GM21619 (cell line): ENCODE data around the gene RNF217.
"Not testable (repeated sequence)": the region's sequence is repeated elsewhere in the genome, so short reads cannot be mapped to it uniquely, and the experiment has no call there.

Experiments used
- ATAC-seq: cut with Tn5 transposase; IDR thresholded peaks from one replicate; pipeline ENCODE4 v1.9.1; 2021; ENCODE audit not compliant: unreplicated experiment

The RNF217 gene

GRCh38 chr6:125050663-125051318, 88.6 kb downstream of the RNF217 start:
- no peak for ATAC-seq

GRCh38 chr6:125053809-125054208, 91.6 kb downstream of the RNF217 start:
- no peak for ATAC-seq

- no peak for ATAC-seq
Observed at GRCh38 chr6:125054331-125054730, 92.1 kb downstream of the RNF217 start.

- no peak for ATAC-seq
Observed at GRCh38 chr6:125057392-125058246, 95.4 kb downstream of the RNF217 start.

- ATAC-seq: no peak
Observed at GRCh38 chr6:125058546-125058945, 96.3 kb downstream of the RNF217 start.

GRCh38 chr6:125063307-125063706, 101.1 kb downstream of the RNF217 start:
- no peak for ATAC-seq

GRCh38 chr6:125066140-125066539, 103.9 kb downstream of the RNF217 start:
- ATAC-seq: no peak

- ATAC-seq: no peak
Observed at GRCh38 chr6:125066964-125067363, 104.7 kb downstream of the RNF217 start.

- no peak for ATAC-seq
Observed at GRCh38 chr6:125067552-125067951, 105.3 kb downstream of the RNF217 start.

- ATAC-seq: no peak
Observed at GRCh38 chr6:125073071-125073470, 110.8 kb downstream of the RNF217 start.

GRCh38 chr6:125074120-125074519, 111.9 kb downstream of the RNF217 start:
- ATAC-seq: no peak

GRCh38 chr6:125075073-125075472, 112.8 kb downstream of the RNF217 start:
- ATAC-seq: not testable (repeated sequence)

GRCh38 chr6:125075741-125076481, 113.7 kb downstream of the RNF217 start:
- ATAC-seq: no peak

- ATAC-seq: no peak
Observed at GRCh38 chr6:125076482-125076742, 114.2 kb downstream of the RNF217 start.

- ATAC-seq: no peak
Observed at GRCh38 chr6:125077453-125077852, 115.2 kb downstream of the RNF217 start.

- ATAC-seq: no peak
Observed at GRCh38 chr6:125078602-125079321, 116.5 kb downstream of the RNF217 start.

- no peak for ATAC-seq
Observed at GRCh38 chr6:125082908-125083683, 120.9 kb downstream of the RNF217 start.

GRCh38 chr6:125083684-125083990, 121.4 kb downstream of the RNF217 start:
- ATAC-seq: no peak

- no peak for ATAC-seq
Observed at GRCh38 chr6:125086716-125087115, 124.5 kb downstream of the RNF217 start.

- ATAC-seq: no peak
Observed at GRCh38 chr6:125088963-125089362, 126.7 kb downstream of the RNF217 start.

- ATAC-seq: no peak
Observed at GRCh38 chr6:125094563-125094962, 132.3 kb downstream of the RNF217 start.
